Mesenteric fat pad (tissue), 1 donor: ENCODE measurements around the gene FAM107A. TPM values are rescaled to one million over a fixed set of nuclear protein-coding genes. Genes with fewer than 3 reads are reported as not detected.

Experiments
- DNase-seq: peaks from one replicate; pipeline ENCODE4 v3.0.0-alpha.2; 2020; ENCODE audit warnings: low spot score
- total RNA-seq: library from RNA; stranded (reverse); fragmentation: NEBNext Ultra II Directional; extraction: Animal tissue kit (Norgen Biotek cat#: 25700); gene quantifications from one replicate; pipeline ENCODE4 v1.2.1, GENCODE V29; 2021
- donor health status: DM: yes; HTN: yes; CAD: no.

FAM107A gene
- total RNA-seq, 1 donor from 2014 or later = 39.2 TPM

DNA sequence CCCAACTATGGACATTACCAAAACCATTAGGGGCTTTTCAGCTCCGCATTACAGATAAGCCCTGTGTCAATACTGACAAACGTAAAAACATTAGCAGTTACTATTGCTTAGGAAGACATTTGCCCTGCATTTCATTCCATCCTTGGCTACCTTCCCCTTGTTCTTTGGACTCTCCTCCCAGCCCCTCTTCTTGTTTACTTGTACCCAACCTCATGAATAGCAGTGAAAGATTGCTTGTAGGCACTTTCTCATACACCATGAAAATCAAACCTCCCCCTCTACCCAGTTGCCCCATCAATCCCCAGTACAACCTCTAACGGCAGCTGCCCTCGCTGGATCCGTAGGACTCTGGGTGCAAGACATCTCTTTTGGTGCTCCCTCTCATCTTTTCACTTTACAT lies 16.9 kb upstream of the FAM107A start:
- no peak for DNase-seq

DNA sequence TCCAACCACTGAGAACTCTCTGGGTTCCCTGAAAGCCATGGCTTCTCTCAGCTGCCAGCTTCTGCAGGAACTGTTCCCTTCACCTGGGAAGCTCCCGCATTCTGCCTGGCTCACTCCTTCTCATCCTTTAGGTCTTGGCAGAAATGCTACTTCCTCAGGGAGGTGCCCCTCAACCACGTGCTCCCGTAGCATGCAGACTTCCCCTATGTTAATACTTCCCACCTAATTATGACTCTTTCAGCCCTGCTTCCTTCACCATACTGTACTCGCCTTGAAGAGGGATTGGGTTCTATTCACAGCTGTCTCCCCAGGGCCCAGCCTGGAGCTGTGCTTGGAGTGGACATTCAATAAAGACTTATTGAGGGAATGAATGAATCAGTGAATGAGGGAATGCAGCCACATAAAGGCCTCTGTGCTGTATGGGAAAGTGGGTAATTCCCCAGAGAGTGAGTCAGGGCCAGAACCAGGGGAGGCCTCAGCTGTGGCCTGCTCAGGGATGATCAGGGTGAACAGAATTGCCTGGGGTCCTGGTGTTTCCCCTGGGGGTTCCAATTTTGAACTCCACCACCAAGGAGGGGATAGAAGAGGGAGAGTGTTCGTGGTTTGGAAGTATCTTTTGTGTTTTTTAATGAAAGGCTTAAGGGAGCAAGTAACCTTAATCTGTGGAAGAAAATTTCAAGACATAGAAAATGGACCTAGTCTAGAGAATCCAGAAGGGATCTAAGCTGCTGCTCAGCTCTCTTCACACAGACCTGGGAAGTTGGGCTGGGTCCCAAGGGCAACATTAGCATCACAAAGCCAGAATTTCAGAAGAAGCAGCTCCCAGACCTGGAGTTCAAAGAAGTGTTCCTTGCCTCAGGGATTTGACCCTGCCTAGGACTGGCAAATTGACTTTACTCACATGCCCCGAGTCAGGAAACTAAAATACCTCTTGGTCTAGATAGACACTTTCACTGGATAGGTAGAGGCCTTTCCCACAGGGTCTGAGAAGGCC lies 14.6 kb upstream of the FAM107A start:
- no peak for DNase-seq

DNA sequence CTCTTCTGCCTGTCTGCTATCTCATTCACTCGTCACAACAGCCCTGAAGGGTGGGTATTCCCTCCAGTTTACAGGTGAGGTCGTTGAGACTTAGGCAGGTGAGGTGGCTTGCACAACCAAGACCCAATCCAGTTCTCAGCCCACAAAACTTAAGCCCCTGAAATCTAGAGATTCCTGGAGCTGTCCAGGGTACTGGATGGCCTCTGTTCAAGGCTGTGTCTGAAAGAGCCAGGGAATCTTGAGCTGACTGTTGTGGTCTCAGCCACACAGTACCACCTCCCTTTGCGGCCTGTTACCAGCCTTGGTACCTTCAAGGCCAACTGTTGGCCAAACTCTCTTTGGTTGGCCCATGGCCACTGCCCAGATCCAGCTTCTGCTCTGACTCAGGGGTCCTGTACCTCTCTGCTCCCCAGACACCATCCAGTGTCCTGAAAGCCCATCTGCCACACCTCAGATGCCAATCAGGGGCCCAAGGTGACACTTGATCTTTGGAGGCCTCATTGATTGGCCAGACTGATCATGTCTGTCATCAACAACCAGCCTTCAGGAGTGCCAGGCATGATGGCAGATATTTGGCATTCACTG lies 10.9 kb upstream of the FAM107A start:
- DNase-seq = no peak

DNA sequence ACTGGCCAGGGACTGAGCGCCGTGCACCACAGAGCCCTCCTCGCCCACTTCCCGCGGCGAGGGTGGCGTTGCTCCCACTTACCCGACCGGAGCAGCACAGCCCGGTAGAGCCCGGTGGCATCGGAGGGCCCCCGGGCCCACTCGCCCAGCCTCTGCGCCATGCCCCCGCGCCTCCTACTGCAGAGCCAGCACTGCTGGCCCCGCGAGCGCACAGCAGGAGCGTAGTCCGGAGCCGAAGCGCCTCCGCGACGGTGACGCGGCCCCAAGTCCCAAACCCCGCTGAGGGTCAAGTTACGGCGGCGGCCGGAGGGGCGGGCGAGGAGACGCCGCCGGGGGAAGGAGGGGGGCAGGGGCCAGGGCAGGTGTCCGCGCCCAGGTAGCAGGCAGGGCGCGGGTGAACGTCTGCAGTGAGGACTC lies 9.6 kb upstream of the FAM107A start:
- no peak for DNase-seq

DNA sequence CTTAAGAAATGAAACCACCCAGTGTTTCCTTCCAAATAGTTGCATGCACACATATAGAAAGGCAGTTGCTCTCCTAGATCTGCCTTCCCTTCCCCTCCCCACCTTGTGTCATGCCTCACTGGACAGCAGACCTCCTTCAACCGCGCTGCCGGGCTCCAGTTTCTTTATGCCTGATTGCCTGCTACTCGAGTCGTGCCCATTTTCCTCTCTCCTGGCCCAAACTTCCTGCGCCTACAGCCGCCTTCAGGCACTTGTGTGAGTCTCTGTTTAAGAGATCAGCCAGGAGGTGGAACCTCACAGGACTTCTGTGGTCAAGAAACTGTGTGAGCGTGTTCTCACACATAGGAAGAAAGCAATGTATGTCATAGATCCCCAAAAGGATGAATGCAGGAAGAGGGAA lies 8.8 kb upstream of the FAM107A start:
- no peak for DNase-seq

DNA sequence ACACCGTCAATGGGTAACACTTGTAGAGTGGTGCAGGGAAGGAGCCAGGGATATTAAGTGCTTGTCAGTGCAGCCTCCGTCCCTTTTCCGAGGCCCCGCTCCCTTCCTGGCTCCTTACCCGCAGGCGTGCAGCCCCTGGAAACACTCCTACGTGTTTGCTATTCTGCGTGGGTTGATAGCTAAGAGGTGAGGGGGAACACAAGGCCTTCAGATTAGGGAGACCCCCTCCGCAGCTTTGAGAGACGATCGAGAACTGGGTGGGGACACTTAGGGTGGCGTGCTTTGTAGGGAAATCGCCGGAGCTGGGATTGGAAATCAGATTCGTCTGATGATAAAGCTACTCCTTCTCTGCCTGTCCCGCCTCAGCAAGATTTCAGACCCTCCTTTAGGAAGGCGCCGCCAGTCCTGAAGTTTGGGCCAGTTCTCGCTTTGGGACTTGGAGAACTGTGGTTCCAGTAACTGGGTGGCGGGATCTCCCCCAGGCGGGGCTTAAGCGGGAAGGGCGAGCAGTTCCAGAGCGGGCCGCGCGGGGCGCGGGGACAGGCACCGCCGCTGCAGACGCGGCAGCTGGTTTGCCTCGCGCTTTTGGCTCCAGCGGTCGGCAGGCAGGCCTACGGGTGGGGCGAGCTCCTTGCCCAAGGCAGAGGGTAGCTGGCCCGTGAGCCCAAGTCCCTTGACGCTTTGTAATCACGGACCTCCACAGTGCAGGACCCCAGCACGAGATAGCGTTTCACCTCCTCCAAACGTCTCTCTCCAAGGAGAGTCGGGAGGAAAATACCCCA lies 8.0 kb upstream of the FAM107A start:
- peak; percentile 96 for DNase-seq

DNA sequence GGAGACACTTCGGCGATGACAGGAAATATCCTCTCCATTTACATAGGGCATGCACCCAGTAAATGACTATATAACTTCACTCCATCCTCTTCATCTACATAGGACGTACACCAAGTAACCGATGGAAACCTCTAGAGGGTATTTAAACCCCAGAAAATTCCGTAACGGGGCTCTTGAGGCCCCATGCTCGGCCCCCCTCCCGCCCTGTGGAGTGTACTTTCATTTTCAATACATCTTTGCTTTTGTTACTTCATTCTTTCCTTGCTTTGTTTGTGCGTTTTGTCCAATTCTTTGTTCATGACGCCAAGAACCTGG lies 7.5 kb upstream of the FAM107A start:
- no peak for DNase-seq

DNA sequence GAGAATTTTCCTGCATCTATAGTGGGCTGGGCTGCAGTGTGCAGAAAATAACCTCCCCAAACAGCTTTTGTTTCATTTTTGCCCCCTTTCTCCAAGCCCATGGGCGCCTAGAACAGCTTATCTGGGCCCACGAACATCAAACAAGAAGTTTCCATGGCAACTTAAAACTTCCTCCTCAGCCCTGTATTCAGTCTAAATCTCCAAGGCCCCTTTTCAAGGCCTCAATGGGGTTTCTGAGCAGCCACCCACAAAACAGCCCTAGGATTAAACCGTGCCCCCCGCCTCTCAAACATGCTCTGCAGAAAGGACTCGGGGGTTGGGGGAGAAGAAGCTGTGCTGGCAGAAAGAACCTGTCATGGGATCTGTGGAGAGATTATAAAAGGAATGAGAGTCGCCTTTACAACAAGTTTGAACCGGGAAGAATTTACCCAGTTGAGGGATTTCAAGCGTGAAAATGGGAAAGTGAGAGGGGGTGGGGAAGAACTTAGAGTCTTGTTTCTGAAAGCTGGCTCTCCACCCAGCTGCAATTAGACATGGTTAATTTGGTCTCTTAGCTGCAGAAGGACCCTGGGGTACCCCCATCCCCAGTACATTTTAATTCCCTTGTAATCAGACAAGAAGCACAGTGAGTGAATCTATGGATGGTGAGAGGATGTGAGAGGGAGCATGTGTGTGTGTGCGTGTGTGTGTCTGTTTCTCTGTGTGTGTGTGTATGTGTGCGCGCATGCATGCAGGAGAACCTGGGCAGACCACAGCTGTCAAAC lies 4.3 kb upstream of the FAM107A start:
- no peak for DNase-seq

DNA sequence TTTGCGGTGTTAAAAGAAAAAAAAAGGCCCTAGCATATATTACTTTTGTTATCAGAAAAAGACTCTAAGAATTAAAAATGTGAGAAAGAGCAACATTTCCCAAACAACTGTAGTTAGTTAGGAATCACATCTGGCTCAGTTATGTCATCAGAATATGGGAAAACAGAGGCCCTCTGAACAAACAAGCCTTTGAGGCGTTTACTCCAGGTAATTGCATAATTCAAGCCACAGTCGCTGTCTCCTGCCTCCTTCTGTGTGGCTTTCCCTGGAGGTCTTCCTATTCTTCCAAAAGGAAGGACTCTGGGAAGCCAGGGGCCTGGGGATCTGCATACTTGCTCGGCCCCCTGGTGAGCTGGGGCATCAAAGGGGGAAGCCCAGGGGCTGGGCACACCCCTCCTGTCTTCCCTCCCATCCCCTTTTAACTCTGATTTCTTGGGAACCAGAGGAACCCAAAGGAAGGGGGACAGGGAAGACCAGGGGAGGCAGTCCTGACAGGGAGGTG lies 3.7 kb upstream of the FAM107A start:
- no peak for DNase-seq

DNA sequence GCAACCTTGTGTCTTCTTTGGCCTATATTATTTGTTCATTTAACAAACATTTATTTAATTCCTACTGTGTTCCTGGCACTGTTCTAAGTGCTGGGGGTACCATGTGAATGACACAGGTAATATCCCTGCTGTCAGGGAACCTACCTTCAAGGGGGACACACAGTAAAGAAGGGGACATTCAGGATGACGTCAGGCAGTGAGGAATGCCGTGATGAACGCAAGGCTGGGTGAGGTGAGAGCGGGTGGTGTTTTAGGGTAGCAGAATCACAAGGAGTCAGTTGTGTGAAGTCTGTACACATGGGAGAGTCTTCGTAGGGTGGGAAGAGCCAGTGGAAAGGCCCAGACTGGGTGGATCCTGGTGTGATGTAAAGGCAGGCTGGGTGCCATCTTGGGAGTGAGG lies 1.7 kb upstream of the FAM107A start:
- no peak for DNase-seq

DNA sequence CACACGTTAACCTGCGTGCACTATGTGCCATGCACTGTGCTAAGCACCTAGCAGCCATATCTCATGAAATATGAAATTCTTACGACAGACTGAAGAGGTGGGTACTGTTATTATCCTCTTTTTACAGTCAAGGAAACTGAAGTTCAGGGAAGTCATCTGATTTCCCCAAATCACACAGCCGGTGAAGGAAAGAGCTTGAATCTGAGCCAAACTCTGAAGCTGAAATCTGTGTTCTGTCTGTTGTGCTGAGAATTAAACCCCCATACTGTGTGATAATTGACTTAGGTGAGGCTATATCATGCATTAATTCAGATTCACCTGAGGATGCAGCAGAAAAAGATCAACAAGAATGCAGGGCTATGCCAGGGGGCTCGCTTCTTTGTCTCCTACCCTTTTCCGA lies 475 bp downstream of the FAM107A start:
- DNase-seq = no peak

DNA sequence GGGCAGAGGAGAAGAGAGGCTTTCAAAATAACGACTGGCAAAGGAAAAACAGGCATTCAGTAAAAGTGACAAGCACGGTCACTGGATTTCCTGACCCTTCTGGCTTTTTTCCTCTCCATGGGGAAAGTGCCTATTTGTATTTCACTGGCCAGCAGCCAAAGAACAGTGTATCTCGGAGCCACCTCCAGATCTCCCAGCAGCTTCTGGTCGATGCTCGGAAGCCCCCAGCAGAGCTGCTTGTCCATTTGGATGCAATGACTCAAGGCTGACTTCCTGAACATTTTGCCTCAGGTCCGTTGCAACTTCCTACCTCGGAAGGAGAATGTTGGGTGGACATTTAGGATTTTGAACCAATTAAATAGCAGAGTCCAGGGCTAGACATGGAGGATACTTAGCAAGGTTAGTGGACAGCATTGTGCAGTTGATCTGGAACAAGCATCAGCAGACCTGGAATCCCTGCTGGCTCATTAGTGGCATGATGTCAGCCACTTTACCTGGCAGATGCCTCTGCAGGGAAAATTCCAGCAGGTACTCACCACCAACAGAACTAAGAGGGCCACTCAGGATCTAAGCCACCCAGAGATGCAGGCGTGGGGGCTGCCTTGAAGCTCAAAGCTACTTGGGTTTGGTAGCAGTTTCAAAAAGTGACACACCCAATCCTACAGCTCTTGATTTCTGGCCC lies 1.1 kb downstream of the FAM107A start:
- DNase-seq = no peak

DNA sequence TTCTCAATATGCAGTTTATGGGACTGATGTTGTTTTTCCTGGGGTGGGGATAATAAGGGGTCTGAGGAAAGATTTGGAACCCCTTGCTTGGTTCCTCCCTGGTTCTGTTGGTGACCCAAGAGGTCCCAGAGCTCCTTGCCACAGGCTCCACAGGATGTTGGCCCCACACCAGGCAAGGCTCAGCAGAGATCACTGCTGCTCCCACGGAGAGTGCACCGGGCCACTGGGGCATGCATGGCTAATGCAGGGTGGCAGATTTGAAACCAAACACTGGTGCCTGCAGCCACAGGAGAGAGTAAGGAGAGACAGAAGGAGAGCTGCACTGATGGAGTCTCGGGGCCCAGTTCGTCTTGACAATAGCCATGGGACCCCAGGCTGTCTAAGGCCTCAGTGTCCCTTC lies 2.5 kb downstream of the FAM107A start:
- no peak for DNase-seq

DNA sequence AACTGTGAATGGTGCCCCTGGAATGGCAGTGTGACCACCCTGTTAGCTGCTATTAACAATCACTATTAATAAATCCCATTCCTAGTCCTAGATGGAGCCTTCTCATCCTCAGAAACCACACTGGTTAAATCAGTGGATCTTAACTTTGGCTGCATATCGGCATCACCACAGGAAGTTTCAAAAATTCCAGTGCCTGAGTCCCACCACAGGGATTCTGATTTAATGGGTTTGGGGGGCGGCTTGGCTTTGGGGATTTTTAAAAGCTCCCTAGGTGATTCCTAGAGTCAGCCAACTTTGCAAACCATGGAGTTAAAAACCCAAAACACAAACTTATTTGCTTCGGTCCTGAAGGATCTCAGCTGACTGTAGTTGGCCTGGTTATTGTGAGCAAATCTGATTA lies 3.1 kb downstream of the FAM107A start:
- DNase-seq = no peak

DNA sequence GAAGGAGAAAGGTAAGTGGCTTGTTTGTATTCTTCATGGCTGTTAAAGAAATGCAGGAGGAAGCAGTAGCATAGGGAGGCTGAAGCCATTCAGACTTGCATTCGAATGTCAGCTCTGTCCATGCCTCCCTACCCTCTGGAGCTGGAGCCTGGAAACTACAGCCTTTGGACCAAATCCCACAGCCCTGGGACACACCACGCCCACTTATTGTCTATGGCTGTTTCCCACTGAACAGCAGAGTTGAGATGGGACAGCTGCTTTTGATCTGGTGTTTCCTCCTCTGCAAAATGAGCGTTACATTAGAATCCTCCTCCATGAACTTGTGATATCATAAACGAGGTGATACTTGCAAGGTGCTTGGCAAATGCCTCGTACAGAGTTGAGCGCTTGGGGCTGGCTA lies 3.6 kb downstream of the FAM107A start:
- DNase-seq = no peak

DNA sequence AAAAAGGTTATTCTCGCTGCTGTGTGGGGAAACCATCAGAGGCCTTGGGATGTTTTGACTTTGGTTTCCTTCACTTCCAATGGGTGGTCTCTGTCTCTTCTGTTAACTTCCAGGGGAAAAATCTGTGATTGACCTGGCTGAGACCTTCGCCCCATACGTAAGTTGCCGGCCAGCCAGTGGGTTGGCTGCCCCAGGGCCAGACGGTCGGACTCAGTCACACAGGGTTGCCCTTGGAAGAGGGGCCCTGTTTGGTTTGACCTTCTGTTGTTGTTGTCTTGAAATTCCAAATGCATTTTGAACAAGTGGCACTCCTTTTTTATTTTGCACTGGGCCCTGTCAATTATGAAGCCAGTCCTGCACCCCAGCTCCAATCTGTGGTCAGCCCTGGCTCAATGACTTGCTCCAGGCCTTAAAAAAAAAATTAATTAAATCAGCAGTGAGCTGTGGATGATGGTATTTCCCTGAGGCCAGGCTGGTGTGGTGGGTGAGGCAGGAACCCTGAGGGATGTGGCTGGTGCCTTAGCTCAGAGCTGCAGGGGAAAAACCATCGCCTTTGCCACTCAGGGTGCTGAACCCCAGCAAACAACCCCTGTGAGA lies 4.5 kb downstream of the FAM107A start:
- no peak for DNase-seq

DNA sequence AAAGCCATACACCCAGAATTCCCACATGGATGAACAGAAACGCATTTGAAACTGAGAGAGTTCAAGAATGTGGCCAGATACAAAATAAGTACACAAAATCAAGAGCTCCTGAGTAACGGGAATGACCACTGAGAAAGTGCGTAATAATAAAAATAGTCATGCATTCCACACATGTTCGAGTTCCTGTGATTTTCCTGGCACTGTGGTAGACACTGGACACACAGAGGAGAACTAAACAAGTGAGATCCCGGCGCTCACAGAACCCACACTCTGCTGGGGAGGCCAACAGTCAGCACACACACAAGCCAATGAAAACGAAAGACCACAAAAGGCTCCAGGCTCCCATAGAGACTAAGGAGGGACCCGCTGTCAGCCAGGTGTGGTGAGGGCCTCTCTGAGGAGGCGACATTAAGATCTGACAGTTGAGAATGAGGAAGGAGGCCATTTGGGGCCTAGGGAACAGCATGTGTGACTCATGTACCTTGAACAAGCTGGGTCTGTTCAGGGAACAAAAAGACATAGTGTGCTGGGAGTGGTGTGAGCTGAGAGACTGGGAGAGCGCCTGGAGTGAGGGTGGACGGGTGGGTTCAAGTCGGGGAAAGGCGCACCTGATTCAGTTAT lies 5.1 kb downstream of the FAM107A start:
- DNase-seq = no peak

DNA sequence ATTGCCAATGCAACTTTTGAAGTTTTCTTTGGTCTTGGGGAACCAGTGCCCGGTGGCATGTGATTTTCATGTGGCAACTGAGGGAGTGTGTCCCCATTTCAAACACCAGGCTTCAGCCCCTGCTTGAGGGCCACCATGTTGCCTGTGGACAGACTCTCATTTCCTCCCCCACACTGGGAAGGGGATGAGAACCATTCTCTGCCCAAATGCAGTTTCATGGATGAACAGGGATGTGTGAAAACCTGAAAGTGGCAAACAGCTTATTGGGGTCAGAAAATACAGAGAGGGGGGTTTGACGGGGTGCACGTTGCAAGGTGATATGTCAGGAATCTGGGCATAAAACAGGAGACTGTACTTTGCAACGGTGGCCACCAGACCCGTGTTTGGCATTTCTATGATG lies 6.3 kb downstream of the FAM107A start:
- DNase-seq = peak; percentile 77

DNA sequence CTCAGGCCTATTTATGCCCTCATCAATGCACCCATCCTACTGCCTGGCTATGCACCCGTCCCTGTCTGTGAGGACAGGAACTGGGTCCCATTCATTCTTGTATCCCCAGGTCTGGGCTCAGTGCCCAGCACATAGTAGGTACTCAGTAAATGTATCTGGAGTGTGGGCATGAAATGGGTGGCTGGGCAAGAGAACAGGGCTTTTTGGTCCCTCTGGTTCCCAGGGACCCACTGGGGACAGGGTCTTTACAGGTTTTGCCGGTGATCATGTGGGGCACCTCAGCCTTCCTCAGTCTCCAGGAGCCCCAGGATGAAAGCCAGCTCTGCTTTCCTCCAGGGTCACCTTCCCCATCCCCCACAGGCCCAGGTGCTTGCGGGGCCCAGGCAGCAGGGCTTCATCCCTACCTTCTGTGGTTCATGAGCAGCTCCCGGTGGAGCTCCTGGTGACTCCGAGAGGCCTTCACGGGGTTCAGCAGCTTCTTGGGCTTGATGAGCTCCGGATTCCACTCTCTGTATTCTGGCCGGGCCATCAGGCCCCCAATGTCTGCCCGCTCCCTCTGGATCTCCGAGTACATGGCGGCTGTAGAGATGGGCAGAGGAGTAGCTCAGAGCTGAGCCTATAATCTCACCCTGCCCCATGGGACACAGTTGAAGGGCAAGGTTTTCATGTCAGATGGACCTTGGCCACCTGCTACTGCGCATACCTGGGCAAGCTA lies 7.7 kb downstream of the FAM107A start:
- peak; percentile 69 for DNase-seq
